LNCaP clone FGC (cell line): ENCODE measurements around the gene ANKRA2.

Experiments
- DNase-seq: peaks from one replicate; pipeline ENCODE4 v3.0.0-alpha.2; 2011; ENCODE audit warnings: low read depth
- H3K4me3 ChIP-seq: 2 replicates; pipeline ENCODE4 v1.5.1; 2011; ENCODE audit warnings: mild to moderate bottlenecking, low read depth, low read length, control low read depth
- CTCF ChIP-seq: IDR thresholded peaks from 2 replicates; pipeline ENCODE4 v1.5.1; 2012; ENCODE audit warnings: mild to moderate bottlenecking; ENCODE audit not compliant: control insufficient read depth, insufficient read depth; ENCODE audit errors: extremely low read depth

The ANKRA2 gene

GRCh38 chr5:73587923-73588322 lies 22.5 kb upstream of the ANKRA2 start:
- TF ChIP-seq CTCF, result no peak

GRCh38 chr5:73582285-73583145 lies 17.1 kb upstream of the ANKRA2 start:
- no peak for DNase-seq
- H3K4me3 ChIP-seq, result no peak overlapping the region
- no peak for TF ChIP-seq CTCF

More at GRCh38 chr5:73587923-73588322, 22.5 kb upstream of the ANKRA2 start:
- H3K4me3 ChIP-seq, result no peak overlapping the region
- no peak for DNase-seq

- no peak for DNase-seq
- H3K4me3 ChIP-seq, result peak overlapping the region; percentile 78
- no peak for TF ChIP-seq CTCF
Measured at GRCh38 chr5:73565969-73566547, 619 bp upstream of the ANKRA2 start.

GRCh38 chr5:73564675-73565074 lies 764 bp downstream of the ANKRA2 start:
- TF ChIP-seq CTCF, result no peak
- peak overlapping the region; percentile 78 for H3K4me3 ChIP-seq
- DNase-seq, result no peak

- no peak for DNase-seq
- no peak for TF ChIP-seq CTCF
- peak overlapping the region; percentile 78 for H3K4me3 ChIP-seq
Measured at GRCh38 chr5:73564018-73564417, 1.4 kb downstream of the ANKRA2 start.

- no peak for DNase-seq
- no peak for TF ChIP-seq CTCF
- no peak overlapping the region for H3K4me3 ChIP-seq
Measured at GRCh38 chr5:73558950-73559349, 6.5 kb downstream of the ANKRA2 start.
